ENCODE measurements around the gene ARRDC3. TPM values are rescaled to one million over a fixed set of nuclear protein-coding genes. Genes with fewer than 3 reads are reported as not detected.

ARRDC3 gene
- total and polyA plus RNA-seq, 9 of the 15 experiments (the other 6 are each of a cell fraction or from before 2014, with no cell fraction given), result 15.3 to 58.1 (median 39.4) TPM

DNA sequence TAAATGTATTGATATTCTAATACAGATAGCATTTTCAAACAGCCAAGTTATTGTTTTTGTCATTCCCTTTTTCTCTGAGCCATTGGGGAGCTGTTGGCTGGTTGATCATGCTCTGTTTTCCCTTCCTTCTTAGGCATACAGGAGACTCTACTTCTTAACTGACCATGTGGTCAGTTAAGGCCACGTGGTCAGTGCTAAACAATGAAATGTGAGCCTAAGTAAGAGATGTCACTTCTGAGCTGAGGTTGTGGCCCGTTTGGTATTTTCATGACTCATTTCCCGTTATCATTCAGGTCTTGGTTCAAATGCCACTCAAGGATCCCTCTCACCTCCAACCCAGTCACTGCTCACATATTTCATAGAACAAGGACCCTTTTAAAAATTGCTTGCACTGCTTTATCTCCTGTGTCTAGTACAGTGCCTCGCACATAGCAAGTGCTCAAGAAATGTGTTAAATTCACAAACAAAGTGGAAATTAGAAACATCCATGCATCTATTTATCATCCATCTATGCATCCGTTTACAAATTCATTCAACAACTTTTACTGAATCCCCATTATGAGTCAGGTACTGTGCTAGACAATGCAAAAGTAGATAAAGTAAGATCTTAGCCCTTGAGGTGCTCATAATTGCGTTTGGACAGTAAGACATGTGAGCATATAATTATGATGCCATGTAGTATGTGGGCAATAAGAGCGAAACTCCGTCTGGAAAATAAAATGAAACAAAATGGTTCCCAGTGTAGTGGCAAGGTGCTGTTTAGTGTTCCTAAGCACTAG lies 50.7 kb downstream of the ARRDC3 start (continued):
- no peak for TF ChIP-seq ZNF507 (tag; conservative IDR thresholded peaks at IDR 0.05)
- TF ChIP-seq ZNF57 (CRISPR knock-in tag; IDR thresholded peaks at IDR 0.05), result no peak
- TF ChIP-seq ARID1B (IDR thresholded peaks at IDR 0.05), result peak; percentile 64
- peak; percentile 38; the same call in 1 of the 2 replicates for TF ChIP-seq GATA2 (CRISPR knock-in tag; IDR thresholded peaks at IDR 0.05)
- peak; percentile 68; the same call in 1 of the 2 replicates for TF ChIP-seq ZNF224 (CRISPR knock-in tag; IDR thresholded peaks at IDR 0.05)
- TF ChIP-seq ARNT (IDR thresholded peaks at IDR 0.05), result peak in 1 of 2 experiments; percentile 22; a peak in 1 of 4 replicates
- peak; percentile 74 for TF ChIP-seq MEIS2 (IDR thresholded peaks at IDR 0.05; ENCODE audit: partially characterized antibody)
- 0 out of 2 replicates have a peak, but pooled peaks have one; percentile 39 for TF ChIP-seq TOE1 (IDR thresholded peaks at IDR 0.05; ENCODE audit: borderline replicate concordance)
- TF ChIP-seq TOE1 (CRISPR knock-in tag; IDR thresholded peaks at IDR 0.05; ENCODE audit: borderline replicate concordance, low read depth), result no peak
- no peak for TF ChIP-seq ZC3H4 (CRISPR knock-in tag; IDR thresholded peaks at IDR 0.05; ENCODE audit: borderline replicate concordance)
- TF ChIP-seq SMAD2 (IDR thresholded peaks at IDR 0.05; ENCODE audit: low read depth, low read length), result no peak
- peak; percentile 85 for TF ChIP-seq FOXK2 (conservative IDR thresholded peaks at IDR 0.05 in 1 of 2, IDR thresholded peaks at IDR 0.05 in 1 of 2; ENCODE audit: low read depth in 2 of 2)
- TF ChIP-seq, protein P1, sequence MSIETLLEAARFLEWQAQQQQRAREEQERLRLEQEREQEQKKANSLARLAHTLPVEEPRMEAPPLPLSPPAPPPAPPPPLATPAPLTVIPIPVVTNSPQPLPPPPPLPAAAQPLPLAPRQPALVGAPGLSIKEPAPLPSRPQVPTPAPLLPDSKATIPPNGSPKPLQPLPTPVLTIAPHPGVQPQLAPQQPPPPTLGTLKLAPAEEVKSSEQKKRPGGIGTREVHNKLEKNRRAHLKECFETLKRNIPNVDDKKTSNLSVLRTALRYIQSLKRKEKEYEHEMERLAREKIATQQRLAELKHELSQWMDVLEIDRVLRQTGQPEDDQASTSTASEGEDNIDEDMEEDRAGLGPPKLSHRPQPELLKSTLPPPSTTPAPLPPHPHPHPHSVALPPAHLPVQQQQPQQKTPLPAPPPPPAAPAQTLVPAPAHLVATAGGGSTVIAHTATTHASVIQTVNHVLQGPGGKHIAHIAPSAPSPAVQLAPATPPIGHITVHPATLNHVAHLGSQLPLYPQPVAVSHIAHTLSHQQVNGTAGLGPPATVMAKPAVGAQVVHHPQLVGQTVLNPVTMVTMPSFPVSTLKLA (conservative IDR thresholded peaks at IDR 0.05), result peak; percentile 97
- peak; percentile 58; the same call in 1 of the 2 replicates for TF ChIP-seq ZNF197 (CRISPR knock-in tag; IDR thresholded peaks at IDR 0.05; ENCODE audit: low read depth)
- peak; percentile 9 to 82; a peak in 1 of 4 replicates for TF ChIP-seq RCOR1 (IDR thresholded peaks at IDR 0.05; ENCODE audit: borderline replicate concordance in 1 of 2, low read depth in 2 of 2, low read length in 2 of 2)
- TF ChIP-seq, protein P2, sequence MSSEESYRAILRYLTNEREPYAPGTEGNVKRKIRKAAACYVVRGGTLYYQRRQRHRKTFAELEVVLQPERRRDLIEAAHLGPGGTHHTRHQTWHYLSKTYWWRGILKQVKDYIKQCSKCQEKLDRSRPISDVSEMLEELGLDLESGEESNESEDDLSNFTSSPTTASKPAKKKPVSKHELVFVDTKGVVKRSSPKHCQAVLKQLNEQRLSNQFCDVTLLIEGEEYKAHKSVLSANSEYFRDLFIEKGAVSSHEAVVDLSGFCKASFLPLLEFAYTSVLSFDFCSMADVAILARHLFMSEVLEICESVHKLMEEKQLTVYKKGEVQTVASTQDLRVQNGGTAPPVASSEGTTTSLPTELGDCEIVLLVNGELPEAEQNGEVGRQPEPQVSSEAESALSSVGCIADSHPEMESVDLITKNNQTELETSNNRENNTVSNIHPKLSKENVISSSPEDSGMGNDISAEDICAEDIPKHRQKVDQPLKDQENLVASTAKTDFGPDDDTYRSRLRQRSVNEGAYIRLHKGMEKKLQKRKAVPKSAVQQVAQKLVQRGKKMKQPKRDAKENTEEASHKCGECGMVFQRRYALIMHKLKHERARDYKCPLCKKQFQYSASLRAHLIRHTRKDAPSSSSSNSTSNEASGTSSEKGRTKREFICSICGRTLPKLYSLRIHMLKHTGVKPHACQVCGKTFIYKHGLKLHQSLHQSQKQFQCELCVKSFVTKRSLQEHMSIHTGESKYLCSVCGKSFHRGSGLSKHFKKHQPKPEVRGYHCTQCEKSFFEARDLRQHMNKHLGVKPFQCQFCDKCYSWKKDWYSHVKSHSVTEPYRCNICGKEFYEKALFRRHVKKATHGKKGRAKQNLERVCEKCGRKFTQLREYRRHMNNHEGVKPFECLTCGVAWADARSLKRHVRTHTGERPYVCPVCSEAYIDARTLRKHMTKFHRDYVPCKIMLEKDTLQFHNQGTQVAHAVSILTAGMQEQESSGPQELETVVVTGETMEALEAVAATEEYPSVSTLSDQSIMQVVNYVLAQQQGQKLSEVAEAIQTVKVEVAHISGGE (CRISPR knock-in tag; IDR thresholded peaks at IDR 0.05), result 0 out of 6 replicates have a peak, but pooled peaks of 1 of the 3 experiments have one; percentile 54
- TF ChIP-seq, protein P3, sequence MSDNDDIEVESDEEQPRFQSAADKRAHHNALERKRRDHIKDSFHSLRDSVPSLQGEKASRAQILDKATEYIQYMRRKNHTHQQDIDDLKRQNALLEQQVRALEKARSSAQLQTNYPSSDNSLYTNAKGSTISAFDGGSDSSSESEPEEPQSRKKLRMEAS (CRISPR knock-in tag; IDR thresholded peaks at IDR 0.05), result peak; percentile 92
